ENCODE results near the gene LRRFIP1.

GRCh38 chr2:237722616-237723015 is 95.2 kb downstream of the LRRFIP1 start:
- TF ChIP-seq CTCF (IDR thresholded peaks at IDR 0.05) = no peak
- no peak for TF ChIP-seq EP300 (IDR thresholded peaks at IDR 0.05)
- TF ChIP-seq POLR2A (IDR thresholded peaks at IDR 0.05) = no peak

Data from ovary (tissue), 3 donors.